HG02642 (cell line): ENCODE results near the gene GP1BA.

ENCODE experiments used
- ATAC-seq: cut with Tn5 transposase; IDR thresholded peaks from one replicate; pipeline ENCODE4 v1.9.1; 2021; ENCODE audit warnings: mild to moderate bottlenecking; ENCODE audit not compliant: unreplicated experiment, poor library complexity

Gene GP1BA

DNA sequence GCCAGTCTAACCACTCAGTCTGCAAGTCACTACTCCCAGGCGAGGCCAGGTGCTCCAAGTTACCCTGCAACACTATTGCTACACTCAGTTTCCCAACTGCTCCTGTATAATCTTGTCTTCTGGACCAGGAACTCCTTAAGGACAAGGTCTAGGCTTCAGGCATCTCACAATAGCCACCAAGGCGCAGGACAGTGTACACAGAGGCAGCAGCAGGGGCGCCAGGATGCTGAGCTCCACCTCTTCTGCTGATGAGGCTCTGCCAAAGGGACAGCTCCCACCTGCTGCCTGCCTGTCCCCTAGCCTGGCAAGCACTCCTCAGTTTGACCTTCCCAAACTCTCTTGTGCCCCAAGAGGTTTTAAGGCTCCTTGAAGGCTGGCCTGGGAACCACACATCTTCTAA, 4.4 kb downstream of the GP1BA start:
- no peak for ATAC-seq

DNA sequence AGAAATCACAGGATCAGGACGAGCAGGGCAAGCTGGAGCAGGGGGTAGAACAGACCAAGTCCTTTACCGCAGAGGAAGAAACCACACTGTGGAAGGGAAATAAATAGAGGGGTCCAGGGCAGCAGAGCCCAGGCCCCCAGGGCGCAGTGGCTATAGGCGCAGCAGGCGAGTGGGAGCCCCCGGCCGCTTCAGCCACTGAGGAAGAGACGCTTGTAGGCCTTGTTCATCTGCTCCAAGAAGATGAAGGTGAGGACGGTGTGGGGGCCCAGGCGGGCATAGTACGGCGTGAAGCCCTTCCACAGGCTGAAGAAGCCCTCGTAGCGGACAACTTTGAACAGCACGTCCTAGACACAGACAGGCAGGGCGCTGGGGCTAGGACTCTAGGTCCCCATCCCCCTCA, 5.5 kb downstream of the GP1BA start:
- ATAC-seq, result no peak

DNA sequence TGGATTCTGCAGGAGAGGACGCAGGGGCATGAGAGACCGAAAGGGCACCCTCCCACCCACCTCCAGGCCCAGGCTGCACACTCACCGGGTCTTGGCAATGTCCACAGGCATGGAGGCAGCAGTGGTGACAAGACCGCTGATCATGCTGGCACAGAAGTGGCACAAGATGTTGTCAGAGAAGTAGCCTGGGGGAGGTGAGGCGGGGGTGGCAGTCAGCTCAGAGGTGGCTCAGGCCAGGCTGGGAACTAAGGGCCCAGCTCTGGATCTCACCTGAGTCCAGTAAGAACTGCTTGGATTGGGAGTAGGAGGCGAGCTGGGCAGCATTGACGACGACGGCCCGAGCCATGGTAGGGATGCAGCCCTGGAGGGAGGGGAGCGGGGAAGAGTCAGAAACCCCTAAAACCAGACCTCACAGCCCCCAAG, 6.0 kb downstream of the GP1BA start:
- ATAC-seq, result no peak

DNA sequence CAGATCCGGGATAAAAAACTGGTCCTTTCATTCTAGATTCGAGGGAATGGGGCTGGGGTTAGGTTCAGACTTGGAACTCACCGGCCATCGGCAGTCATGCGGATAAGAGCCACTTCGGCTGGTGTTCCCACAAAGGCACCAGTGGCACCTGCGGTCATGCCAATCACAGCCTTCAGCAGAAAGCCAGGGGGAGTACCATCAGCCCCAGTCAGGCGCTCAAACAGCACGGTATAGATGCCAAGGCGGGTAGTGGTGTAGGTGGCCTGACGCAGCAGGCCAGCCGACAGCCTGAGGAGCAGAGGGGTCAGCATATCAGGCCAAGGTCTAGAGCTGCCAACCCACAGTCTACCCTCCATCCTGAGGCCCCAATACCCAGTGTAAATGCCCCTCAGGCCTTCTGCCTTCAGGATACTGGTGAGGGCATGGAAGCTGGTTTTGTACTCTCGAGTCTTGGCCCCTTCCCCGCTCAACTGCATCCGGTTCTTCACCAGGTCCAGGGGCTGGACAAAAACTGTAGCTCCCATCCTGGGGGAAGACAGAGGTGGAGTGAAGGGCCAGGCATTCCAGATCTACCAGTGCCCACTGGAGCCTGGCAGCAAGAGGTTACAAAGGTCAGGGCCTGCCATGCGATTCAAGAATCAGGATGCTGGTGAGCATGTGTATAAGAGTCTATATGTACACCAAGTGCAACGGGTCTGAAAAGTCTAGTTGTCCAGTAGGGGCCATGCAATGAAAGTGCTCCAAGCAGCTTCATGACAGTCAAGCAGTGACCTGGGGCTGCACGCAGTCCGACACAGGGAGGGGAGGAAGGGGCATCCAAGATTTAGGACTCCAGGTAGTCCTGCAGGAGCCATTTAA, 6.8 kb downstream of the GP1BA start:
- ATAC-seq, result no peak

DNA sequence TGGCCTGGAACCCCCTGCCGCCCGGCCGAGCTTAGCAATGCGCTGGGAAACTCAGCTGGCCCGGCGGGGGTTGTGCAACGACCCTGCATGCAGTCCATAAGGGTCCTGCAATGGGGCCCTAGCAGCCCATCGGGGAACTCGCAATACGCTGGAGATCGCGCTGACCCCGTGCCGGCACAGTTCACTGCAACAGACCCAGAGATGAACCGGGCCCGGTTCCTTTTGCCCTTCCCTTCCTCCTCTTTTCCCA, 7.4 kb downstream of the GP1BA start:
- ATAC-seq, result peak; percentile 15

DNA sequence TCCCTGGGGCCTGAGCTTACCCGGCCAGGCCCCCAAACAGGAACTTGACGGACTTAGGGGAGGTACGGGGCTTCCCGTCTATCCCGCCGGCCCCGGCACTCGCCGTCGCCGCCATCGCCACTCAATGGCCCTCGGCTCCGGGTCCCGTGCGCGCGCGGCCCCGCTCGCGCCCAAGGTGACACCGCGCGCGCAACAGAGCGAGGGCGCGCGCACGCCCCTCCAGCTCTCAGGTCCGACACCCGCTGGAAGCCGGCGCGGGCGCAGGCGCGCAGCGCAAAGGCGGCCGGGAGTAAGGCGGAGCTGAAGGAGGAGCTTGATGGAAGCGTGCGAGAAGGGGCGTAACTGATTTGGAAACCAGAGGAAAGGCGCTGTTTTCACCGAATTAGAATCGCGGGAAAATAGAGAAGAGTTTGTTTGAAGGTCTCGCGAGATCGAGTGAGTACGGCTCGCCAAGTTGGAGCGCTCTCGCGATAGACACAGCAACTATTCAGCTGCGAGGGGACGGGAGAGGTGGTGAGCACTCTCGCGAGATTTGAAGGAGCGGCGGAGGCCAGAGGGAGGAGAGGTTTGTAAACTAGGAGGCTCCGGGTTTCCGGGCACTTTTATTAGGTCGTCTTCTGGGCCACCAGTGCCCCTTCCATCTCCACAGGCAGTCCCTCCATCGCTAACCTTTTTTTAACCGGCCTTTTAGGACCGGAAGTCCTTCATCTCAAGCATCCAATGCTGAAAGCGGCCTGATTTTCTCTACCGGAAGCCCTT, 7.9 kb downstream of the GP1BA start, which contains the start of the genes RNF167 and SLC25A11:
Gene RNF167, plus strand, starts transcription at position 473 of the 759 bp plus-strand sequence. CDS start 642 bp downstream, outside the sequence.
Gene SLC25A11, minus strand, starts transcription at position 251 of the 759 bp plus-strand sequence. Its CDS starts 136 bp downstream, at position 115.
- peak; percentile 80 for ATAC-seq

DNA sequence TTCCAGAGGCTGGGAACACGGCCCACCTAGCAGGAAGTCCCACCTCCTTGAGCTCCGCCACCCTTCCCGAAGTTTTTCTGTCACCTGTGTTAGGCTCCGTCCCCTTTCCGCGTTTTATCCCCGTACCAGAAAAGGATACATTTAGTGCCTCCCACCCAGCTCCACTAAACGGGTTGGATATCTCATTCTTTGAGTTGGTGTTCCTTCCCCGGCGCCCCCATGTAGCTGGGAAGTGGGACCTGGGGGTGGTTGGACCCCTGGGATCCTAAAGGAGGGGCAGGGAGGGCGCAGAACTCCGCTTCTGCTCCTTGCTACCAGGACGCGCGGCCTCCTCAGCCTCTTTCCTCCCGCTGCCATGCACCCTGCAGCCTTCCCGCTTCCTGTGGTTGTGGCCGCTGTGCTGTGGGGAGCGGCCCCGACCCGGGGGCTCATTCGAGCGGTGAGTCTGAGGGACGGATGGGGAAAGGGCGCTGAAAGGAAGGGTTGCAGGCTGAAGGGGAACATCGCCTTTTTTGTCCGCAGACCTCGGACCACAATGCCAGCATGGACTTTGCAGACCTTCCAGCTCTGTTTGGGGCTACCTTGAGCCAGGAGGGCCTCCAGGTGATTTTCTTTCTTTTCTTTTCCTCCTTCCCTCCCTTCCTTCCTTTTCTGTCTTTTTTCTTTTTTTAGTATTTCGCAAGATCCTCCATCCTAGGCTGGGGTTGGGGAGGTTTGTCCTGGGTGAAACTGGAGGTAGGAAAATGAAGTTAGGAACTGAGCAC, 8.7 kb downstream of the GP1BA start:
- ATAC-seq, result no peak

DNA sequence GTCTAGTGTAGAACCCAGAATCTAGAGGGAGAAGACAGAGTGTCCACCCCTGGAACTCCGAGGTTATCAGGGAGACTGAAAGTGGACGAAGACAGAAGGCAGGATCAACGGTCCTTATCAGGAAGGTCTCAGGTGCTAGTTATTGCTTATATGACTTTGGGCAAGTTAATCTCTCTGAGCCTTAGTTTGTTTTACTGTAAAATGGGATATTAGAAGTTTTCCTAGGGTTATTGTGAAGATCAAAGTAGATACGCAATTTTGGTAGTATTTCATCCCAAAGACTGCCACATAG, 9.2 kb downstream of the GP1BA start:
- ATAC-seq, result no peak

DNA sequence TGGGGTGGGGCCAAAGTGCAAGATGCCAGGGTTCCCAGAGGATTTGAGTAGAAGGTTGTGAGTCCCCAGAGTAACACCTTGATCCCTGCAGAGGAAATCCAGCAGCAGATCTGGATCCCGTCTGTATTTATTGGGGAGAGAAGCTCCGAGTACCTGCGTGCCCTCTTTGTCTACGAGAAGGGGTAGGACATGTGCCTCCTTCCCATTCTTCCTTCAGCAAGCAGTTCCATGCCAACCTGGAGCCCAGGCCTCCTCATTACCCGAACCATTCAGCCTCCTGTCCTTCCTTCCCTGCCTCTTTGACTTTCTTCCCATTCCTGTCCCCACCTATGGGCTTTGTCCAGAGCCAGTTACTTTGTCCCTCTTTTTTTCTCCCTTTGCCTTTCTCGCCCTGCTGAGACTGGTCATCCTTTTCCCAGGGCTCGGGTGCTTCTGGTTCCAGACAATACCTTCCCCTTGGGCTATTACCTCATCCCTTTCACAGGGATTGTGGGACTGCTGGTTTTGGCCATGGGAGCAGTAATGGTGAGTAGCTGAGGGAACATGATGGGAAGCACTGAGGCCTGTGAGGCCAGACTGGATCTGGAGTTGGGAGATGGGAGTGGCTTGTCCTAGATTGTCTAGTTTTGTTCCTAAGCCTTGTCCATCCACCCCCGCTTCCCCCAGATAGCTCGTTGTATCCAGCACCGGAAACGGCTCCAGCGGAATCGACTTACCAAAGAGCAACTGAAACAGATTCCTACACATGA, 10.9 kb downstream of the GP1BA start:
- no peak for ATAC-seq

DNA sequence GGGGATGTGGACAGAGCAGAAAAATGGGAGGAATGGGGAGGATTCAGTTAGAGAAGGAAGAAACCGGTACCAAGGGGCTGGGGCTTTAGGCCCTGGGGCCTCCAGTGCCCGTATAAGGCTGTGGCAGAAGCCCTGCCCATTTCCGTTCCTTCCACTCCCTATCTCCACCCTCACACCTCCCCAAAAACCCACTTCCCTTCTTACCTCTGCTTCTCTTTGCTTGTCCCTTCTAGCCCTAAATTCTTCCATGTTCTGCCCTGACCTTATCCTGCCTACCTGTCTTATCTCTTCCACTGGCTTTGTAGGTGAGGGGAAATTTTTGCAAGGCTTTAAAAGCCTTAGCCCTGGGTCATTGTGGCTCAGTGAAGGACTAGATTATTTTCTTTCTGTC, 12.1 kb downstream of the GP1BA start:
- ATAC-seq, result no peak

DNA sequence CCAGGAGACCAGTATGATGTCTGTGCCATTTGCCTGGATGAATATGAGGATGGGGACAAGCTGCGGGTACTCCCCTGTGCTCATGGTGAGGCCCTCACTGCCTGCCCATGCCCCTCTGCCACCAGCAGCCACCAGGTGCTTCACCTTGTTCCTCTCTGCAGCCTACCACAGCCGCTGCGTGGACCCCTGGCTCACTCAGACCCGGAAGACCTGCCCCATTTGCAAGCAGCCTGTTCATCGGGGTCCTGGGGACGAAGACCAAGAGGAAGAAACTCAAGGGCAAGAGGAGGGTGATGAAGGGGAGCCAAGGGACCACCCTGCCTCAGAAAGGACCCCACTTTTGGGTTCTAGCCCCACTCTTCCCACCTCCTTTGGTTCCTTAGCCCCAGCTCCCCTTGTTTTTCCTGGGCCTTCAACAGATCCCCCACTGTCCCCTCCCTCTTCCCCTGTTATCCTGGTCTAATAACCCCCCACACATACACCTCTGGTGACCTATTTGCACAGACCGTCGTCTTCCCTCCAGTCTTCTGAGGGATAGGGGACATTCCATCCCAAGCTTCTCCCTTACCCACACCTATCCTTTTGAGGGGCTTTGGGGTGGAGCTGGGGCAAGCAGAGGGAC, 12.6 kb downstream of the GP1BA start:
- ATAC-seq, result no peak

DNA sequence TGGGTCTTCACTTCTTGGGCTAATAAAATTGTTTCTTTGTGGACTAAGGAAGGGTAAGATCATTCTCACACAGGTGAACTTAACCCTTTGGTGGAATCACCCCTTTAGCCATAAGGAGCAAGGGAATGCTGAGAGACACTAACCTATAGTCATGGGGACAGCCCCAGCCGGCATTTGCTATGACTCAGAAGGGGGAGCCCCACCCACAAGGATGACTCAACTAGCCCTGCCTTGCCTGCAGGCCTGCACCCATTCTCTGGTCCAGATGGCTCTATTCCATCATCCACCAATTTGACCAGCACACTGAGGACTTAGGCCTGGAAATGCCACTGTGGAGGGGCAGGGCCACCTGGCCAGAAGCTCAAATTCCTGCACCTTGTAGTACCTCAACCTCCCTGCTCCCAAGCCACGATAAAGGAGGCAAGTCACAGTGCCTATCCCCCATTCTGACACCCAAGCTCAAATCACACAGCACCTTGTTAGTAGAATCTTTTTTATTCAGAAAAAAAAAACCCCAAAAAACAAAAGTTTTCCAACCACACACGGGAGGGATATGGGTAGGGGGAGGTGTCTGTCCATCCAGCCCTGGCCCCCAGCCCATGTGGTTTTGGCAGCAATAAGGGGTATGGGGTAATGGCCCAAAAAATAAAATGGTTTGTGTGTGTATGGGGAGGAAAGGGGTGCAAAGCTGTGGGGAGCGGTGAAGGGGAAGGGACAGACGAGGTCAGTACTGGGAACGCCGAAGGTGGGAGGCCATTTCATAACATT, 13.3 kb downstream of the GP1BA start:
- no peak for ATAC-seq

DNA sequence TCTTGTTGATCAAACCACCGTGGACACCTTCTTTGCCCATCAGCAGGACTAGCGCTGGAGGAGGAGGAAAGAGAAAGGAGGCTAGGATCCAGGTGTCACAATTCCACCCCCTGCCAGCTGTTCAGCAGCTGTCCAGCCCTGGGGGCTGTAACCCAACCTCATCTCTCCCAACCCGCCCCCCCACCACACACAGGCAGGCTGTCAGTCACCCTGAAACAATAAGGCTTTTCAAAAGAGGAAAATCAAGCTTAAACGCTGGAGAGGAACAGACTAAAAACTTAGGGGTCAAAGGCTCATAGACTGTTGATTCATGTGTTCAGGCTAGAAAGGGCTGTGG, 13.8 kb downstream of the GP1BA start:
- ATAC-seq, result no peak

DNA sequence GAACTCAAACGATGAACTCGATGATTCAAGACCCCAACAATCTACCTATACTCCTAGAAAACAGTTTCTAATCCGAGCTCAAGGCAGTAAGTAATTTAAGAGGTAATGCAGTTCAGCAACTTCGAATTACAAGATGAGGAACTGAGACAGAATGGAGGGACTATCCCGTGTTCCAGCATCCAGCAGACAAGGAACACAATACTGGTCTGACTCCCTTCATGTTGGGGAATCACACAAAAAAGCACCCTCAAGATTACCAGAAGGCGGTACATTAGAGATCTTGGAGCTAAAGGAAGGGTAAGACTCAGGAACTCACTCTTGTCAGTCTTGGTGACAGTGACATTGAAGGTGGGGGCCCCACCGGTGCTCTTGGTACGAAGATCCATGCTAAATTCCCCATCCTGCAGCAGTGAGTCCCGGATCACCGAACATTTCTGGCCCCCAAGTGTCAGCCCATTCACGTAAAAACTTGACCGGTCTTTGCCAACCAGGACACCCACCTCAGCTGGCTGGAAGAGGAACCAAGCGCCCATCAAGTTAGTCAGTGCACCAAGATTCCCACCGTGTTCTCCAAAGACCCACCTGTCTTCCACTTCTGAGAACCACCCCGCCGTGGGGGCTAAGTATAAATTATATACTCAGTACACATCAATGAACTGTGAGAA, 14.4 kb downstream of the GP1BA start:
- no peak for ATAC-seq

DNA sequence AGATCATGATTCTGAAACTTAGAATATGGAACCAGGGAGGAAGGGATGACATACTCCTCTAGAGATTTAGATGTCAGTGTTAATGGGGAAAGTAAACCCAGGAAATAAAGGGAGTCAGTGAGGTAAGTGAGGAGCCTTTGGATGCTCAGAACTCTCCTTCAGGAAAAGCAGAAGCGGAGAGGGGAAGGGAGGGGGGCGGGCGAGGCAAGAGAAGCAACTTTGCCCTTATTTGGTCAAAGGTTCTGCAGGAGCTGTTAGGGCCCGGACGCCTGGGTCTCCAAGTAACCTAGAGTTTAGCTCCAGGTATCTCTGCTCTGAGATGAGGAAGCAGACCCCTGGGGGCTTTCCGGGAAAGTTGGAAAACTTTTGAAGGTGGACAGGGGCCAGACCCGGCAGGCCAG, 14.9 kb downstream of the GP1BA start:
- no peak for ATAC-seq

DNA sequence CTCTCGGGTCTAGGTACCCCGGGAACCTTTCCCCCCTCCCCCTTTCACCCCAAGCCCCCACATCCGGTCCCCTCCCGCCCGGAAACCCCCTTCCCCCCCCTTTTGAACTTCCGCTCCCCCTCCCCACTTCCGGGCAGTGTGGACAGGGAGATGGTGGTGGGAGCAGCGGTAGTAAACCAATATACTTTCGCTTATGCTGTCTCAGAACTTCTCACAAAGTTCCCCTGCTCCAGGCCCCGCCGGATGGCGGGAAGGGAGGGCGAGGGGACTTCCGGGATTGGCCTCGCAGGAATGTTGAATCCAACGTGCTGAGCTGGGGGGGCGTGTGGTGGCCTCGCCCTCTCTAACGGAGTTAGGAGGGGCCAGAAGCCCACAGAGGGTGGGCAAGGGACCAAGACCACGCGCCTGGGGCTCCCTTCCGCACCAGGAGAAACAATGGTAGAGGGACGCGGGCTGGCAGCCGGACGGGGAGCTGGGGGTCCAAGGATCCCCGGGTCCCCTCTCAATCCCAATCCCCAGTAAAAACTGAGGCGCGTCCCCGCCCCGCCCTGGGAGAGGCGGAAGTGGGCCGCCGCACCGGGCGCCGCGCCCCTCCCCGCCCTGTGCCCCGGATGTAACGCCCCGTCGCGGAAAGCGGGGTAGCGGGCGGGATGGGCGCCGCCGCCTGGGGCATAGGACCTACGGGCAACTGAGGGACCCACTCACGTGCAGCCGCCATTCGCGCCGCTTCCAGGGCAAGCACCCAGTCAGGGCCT, 15.5 kb downstream of the GP1BA start:
- ATAC-seq, result peak; percentile 19

DNA sequence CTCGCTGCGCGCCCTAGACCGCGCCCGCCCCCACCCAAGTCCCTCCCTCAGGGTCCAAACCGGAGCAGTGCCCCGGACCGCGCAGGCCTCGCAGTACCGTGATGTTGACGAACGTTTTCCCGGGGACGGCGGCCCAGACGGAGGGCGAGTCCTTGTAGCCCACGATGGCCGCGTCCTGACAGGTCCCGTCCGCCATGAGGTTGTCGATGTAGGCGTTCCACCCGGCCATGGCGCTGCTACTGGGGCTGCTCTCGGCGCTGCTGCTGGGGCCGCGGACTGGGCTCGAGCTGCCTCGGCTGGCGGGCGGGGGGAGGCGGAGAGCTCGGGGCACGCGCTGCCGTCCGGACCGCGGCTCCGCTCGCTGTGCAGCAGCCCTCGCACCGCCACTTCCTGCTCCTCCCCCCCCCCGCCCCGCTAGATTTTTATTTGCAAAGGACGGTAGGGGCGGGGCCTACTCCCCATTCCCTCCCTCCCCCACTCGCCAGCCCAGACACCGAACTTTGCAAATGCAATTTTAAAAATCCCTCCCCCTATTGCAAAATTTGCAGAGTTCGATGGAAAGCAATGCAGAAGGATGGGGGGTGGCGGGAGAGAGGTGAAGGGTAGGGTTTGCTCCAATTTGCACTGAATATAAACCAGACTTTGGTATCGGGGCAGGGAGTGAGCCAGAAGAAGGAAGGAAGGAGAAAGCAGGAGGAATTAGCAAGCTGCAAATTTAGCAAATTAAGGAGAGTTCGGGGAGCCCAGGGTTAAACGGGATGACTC, 16.3 kb downstream of the GP1BA start, which contains the start of gene PFN1:
Gene PFN1, minus strand, starts transcription at position 365 of the 765 bp plus-strand sequence. Its CDS starts 136 bp downstream, at position 229.
- peak; percentile 25 for ATAC-seq
